ENCODE results near the gene DOCK4.
A peak's percentile ranks its signal among the peaks of the same experiment; 100 is the strongest.

The DOCK4 gene

DNA sequence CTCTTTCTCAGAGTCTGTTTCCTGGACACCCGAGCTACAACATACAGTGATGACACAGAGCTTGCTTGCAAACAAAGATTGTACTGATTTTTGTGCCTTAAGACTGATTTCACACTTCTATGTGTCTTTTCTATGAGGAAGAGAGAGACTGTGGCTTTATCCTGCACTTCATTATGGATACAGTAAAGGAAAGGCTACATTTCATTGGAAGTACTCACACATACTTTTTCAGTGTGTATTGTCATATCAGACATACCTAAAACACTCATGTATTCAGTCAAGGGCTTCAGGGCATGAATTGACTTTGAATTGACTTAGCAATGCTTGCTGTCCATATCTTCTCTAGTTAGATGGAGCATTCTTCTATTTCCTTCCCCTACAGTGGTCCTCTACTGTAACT is 508.4 kb downstream of the DOCK4 start:
- H3K36me3 ChIP-seq (ENCODE audit: low read depth), result no peaks in the 10 kb centered on the region

DNA sequence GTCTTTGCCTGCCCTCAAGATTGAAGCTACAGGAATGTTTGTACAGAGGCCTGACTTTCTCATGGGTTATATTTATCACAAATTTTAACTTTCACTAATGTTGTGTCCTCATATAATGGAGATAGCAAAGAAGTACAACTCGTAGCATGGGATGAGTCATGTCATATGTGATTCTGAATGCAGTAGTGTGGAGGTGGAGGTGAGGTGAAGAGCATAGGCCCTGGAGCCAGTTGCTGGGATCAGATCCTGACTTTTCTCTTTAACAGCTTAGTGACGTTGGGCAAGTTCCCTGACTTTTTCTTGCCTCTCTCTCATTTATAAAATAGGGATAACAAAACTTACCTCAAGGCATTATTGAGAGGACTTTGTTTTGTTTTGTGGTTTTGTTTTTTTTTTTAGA is 511.8 kb downstream of the DOCK4 start:
- ATAC-seq (ENCODE audit: low read depth) (no peak), DNase-seq (ENCODE audit: low spot score) (no peak)
- no peaks in the 10 kb centered on the region for H3K36me3 ChIP-seq (ENCODE audit: low read depth)
- TF ChIP-seq CTCF (IDR thresholded peaks at IDR 0.05; ENCODE audit: poor library complexity, severe bottlenecking), result no peak
- no peaks in the 10 kb centered on the region for H3K9me3 ChIP-seq (ENCODE audit: severe bottlenecking)
- H3K4me1 ChIP-seq (ENCODE audit: insufficient read depth, poor library complexity, severe bottlenecking), result no peaks in the 10 kb centered on the region
- H3K27me3 ChIP-seq (ENCODE audit: insufficient read depth, poor library complexity, severe bottlenecking), result no peaks in the 10 kb centered on the region
- H3K27ac ChIP-seq (ENCODE audit: poor library complexity, severe bottlenecking), result no peak overlapping the region
- no peak overlapping the region for H3K4me3 ChIP-seq (ENCODE audit: severe bottlenecking)

More for the DNA sequence above, 508.4 kb downstream of the DOCK4 start:
- Histone ChIP-seq H3K4me1 (ENCODE audit: insufficient read depth, poor library complexity, severe bottlenecking) (no peaks in the 10 kb centered on the region), H3K4me3 (ENCODE audit: severe bottlenecking) (no peak overlapping the region), H3K27ac (ENCODE audit: poor library complexity, severe bottlenecking) (no peak overlapping the region), H3K27me3 (ENCODE audit: insufficient read depth, poor library complexity, severe bottlenecking) (no peaks in the 10 kb centered on the region), H3K9me3 (ENCODE audit: severe bottlenecking) (no peaks in the 10 kb centered on the region)
- ATAC-seq (ENCODE audit: low read depth), result peak; percentile 12; the same call in 1 of the 3 replicates
- DNase-seq (ENCODE audit: low spot score), result no peak
- TF ChIP-seq CTCF (IDR thresholded peaks at IDR 0.05; ENCODE audit: poor library complexity, severe bottlenecking), result no peak

GRCh38 chr7:111690364-111691111 is 515.7 kb downstream of the DOCK4 start:
- no peaks in the 10 kb centered on the region for H3K4me1 ChIP-seq (ENCODE audit: insufficient read depth, poor library complexity, severe bottlenecking)
- ATAC-seq (ENCODE audit: low read depth) (no peak), DNase-seq (ENCODE audit: low spot score) (no peak)
- TF ChIP-seq CTCF (IDR thresholded peaks at IDR 0.05; ENCODE audit: poor library complexity, severe bottlenecking), result no peak
- H3K9me3 ChIP-seq (ENCODE audit: severe bottlenecking), result no peaks in the 10 kb centered on the region
- H3K4me3 ChIP-seq (ENCODE audit: severe bottlenecking), result no peak overlapping the region
- H3K27ac ChIP-seq (ENCODE audit: poor library complexity, severe bottlenecking), result no peak overlapping the region
- H3K27me3 ChIP-seq (ENCODE audit: insufficient read depth, poor library complexity, severe bottlenecking), result no peaks in the 10 kb centered on the region
- no peaks in the 10 kb centered on the region for H3K36me3 ChIP-seq (ENCODE audit: low read depth)

DNA sequence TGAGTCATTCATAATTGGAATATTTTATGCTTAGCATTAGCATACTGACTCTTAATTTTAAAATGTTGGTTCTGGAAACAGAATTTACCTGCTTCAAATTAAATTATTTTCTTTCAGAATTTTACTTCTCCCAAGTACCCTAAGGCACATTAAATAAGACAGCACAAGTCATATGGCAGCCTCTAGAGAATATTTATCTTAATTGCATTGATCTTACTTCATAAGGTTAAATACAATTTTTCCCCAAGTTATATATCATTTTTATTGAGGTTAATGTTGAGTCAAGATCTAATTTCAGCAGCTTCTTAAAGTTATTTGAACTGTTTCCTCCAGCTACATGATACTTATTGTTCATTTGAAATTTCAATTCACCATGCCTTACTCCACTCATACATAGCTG is 520.9 kb downstream of the DOCK4 start:
- Histone ChIP-seq H3K36me3 (ENCODE audit: low read depth) (no peaks in the 10 kb centered on the region), H3K4me1 (ENCODE audit: insufficient read depth, poor library complexity, severe bottlenecking) (no peaks in the 10 kb centered on the region), H3K9me3 (ENCODE audit: severe bottlenecking) (no peaks in the 10 kb centered on the region), H3K27ac (ENCODE audit: poor library complexity, severe bottlenecking) (no peak overlapping the region), H3K27me3 (ENCODE audit: insufficient read depth, poor library complexity, severe bottlenecking) (no peaks in the 10 kb centered on the region), H3K4me3 (ENCODE audit: severe bottlenecking) (no peak overlapping the region)
- DNase-seq (ENCODE audit: low spot score) (no peak), ATAC-seq (ENCODE audit: low read depth) (no peak)
- TF ChIP-seq CTCF (IDR thresholded peaks at IDR 0.05; ENCODE audit: poor library complexity, severe bottlenecking), result no peak

Measured in RWPE2 (cell line).